T-helper 1 cell treated with Interleukin-12 subunit alpha and Interleukin-12 subunit beta and Interleukin-4 antibody, amounts not matched to agents 30 ng/mL and 1 ng/mL, for 36 hours (primary cell): ENCODE data around the gene GPATCH2L. TPM values are rescaled to one million over a fixed set of nuclear protein-coding genes. Genes with fewer than 3 reads are reported as not detected.

Experiments
- intact Hi-C: fragments of 100-400 bp; cut with micrococcal nuclease; formaldehyde crosslinking; loops from one replicate; pipeline ENCODE4 v1.15.1; 2024
- total RNA-seq: library from RNA; stranded (reverse); gene quantifications from 2 replicates; pipeline ENCODE4 v1.2.3, GENCODE V29; 2022

Gene GPATCH2L
- total RNA-seq, 1 donor from 2014 or later: 74.6 TPM

DNA sequence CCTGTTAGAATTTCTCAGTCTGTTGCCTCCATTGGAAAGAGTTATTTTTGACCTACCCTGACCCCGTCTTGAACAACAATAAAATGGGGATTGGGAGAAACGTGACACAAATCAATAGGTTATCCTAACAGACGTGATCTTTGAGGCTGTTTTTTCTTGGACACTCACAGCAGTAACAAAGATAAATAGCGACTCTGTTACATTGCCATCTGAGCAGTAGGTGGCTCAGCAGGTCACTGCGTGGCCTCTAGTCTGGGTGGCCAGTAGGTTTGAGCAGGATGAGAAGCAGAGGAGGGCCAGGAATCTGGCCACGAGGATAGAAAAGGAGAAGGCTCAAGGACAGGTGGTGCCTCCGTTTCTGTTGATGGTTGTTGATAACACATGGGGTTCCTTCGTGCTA is 101.4 kb downstream of the GPATCH2L start:
- intact Hi-C loops: no loop called here

DNA sequence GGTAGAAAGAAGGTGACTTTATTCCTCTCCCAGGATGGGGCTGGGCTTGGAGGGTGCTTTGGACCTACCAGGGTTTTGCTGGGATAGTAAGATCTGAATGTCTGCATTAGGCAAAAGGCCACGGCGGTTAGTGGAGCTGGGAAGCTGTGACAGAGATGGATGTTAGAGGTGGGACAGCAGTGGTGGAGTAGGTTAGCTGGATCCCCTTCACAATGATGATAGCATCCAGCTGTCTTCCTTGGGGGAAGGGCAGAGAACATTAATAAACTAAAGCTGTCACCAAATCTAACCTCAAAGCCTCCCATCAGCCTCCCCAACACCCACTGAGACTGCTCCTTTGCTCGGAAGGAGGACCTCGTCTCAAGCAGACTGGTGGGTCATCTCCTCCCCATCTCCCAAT is 104.8 kb downstream of the GPATCH2L start:
- intact Hi-C loops: no loop called here

DNA sequence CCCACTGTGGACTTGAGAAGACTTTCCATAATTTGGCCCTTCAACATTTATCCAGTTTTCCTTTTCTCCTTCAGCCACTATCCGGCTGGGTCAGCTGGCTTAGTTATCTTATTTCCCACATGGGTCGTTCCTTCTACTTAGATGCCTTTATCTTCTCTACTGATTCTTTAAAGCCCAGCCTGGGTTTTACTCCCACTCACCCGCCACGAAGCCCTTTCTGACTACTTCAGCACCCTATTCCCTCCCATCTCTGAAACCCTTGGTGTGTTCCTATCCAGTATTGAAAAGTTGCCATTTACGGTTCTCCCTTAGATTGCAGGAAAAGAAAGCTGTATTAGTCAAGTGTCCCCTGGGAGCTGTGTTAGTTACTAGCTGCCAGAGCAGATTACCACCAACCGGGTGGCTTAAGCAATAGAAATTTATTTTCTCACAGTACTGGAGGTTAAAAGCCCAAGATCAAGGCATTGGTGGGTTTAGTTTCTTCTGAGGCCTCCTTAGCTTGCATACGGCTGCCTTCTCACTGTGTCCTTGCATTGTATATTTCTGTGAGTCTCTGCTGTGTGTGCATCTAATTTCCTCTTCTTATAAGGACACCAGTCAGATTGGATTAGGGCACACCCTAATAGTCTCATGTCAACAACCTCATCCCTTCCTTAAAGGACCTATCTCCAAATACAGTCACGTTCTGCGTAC is 105.5 kb downstream of the GPATCH2L start:
- intact Hi-C loops: no loop called here

DNA sequence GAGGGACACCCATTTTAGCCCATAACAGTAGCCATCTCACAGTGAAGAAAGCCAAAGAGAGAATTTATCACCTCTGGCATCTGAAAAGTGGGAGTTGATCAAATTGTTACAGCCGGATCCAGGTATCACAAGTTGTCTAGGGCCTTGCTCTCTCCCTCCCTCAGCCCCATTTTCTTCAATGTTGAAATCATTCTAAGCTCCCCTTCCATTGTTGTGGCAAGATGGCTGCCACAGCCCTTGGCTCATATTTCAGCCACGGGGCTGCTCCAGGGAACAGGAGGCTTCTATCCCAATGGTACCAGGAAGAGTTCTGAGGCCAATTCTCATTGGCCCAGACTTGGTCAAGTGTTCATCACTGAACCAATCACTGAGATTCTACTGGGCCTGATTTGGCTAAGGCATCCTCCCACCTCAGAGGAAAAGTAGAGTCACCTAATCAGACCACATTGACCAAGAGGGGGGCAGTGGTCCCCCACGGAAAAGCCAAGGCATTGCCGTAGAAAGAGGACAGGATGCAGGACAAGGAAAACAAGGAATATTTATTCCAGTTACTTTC is 106.2 kb downstream of the GPATCH2L start:
- intact Hi-C loops: no loop called here

DNA sequence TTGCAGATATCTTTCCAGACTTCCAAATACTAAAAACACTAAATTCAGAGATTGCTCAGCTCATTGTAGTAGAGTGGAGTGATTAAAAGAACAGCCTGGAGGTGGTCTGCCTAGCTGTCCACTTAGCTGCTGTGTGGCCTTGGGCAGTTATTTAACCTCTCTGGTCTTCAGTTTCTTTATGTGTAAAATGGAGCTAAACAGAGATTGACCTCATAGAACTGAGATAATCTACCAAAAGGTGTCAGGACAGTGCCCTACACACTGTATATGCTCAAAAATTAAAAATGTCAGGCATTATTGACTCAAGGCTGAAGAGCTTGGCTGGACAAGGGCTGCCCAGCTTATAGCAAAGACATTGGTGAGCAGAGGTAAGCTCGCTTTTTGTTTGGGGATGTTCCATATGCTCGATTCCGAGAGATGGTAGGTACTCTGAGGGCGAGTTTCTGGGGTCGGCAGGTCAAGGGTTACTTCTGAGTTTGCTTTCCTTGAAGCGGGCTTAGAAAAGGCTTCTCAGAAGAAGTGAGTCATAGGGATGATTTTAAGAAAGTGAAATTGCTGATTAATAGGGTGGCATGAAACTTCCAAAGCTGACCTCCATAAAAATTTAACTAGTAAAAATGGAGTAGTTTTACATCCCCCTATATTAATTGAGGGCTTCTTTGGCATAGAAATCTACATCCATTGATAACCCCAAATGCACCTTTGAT is 107.5 kb downstream of the GPATCH2L start:
- intact Hi-C loops: no loop called here

DNA sequence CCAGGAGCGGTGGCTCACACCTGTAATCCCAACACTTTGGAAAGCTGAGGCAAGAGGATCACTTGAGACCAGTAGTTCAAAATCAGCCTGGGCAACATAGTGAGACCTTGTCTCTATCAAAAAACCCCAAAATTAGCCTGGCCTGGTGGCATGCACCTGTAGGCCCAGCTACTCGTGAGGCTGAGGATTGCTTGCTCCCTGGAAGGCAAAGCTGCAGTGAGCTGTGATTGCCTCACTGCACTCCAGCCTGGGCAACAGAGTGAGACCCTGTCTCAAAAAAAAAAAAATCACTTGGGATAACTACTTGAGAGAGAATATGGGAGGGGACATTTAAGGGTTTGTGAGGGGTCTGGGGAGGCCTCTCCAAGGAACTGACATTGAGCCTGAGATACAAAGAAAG is 109.0 kb downstream of the GPATCH2L start:
- intact Hi-C loops: no loop called here

DNA sequence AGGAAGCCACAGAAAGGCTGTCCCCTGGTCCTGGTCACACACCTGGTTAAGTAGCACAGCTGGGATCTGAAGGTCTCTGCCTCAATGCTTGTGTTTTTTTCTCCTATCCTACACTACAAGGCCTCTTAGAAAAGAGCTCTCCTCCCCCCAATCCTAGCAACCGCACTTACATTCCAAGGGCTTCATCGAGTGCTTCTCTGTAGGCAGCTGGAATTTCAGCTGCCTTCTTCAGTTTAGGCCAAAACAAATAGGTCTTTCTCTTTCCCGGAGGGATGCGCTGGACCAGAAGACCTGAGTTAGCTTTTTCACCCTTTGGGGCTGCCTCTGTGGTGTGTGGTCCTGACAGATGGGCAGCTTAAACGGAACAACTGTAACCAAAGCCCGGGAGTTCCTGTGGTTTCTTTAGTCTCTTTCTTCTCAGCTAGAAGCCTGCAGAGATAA is 109.7 kb downstream of the GPATCH2L start:
- intact Hi-C loops: no loop called here

DNA sequence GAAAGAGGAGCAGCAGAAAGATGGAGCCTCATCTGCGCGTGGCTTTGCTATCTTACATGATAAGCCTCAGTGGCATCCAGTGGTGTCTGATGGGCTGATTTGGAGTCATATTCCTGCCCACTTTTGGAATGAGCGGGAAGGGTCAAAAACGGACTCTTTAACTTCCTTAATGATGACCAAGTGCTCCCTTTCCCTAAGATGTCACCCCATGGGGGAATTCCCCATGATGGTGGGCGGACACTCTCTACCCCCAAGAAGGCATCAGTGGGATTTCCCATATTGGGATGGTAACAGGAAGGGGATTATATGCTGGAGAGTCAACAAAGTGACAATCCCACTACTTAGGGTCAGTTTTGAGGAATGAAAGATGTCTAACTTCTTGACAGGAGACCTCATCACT is 110.9 kb downstream of the GPATCH2L start:
- intact Hi-C loops: no loop called here

Other genes with a start within 250 kb of the GPATCH2L start
- gene TGFB3, start 169.9 kb upstream of the GPATCH2L start, total RNA-seq: 0.91 and 1.8 TPM in 2 replicates
- gene IFT43, start 166.2 kb upstream of the GPATCH2L start, total RNA-seq: 7.0 and 7.6 TPM in 2 replicates
- 0.32 and 0.34 TPM in 2 replicates for gene ESRRB, start 224.2 kb downstream of the GPATCH2L start, total RNA-seq